ENCODE results near the gene PLEKHA3.
A peak's percentile ranks its signal among the peaks of the same experiment; 100 is the strongest.
"Not testable (repeated sequence)": the region's sequence is repeated elsewhere in the genome, so short reads cannot be mapped to it uniquely, and the experiment has no call there.

PLEKHA3 gene

DNA sequence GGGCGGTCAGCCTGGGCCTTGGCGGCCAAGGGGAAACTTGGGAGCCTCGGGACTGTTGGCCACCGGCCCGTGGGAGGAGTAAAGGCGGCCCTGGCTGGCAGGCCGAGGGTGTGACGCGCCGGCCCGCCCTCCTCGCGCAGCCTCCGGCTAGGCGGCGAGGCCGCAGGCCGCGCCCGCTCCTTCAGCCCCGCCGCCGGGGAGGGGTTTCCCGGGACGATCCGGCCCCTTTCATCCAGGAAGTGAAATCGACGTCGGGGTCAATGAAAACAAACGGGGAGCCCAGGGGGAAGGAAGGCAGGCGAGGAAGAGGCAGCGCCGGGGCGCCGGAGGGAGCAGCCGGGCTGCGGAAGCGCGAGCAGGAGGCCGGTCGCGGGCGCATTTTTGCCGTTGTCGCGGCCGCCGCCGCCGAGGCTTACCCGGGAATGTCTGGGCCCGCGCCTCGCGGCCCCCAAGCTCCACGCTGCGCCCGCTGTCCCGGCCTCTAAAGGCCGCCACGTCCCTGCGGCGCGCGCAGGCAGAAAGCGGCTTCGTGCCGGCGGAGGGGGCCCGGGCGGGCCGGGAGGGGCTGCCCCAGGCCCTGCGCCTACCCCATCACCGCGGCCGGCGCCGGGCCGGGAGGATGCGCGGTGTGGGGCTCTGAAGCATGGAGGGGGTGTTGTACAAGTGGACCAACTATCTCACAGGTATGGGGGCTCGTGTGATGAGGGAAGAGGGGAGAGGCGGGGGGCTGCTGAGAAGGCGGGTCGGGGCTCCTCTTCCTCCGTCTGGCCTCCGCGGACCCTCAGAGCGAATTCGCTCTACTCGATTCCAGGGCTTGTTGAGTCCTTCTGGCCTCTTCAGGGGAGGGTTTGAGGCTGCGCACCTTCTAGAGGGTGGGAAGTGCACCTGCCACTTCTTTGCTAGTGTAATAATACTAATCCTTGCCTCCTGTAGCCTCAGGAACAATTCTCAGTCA, at the start of gene PLEKHA3:
TSS of gene PLEKHA3 (plus strand) at position 231 of the 955 bp plus-strand sequence. CDS start at position 644, 413 bp downstream.
- DNase-seq: peak; percentile 70

GRCh38 chr2:178436662-178437061, 43.6 kb upstream of the PLEKHA3 start:
- DNase-seq: no peak

DNA sequence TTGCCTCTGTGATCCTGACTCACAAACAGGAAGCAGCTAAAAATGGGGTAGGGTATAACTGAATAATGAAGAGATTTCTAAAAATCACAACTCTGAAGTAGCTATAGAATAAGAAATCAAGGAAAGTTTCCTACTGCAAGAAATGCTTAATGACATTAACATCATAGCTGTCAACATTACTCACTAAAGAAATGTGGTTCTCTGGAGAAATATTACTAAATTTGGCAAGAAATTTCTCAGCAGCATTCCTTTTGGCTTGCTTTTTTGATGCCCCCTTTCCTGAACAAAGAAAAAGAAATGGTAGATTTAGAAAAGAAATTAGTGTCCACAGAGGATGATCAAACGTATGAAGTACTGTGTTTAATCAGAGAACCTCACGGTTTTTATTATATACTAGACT, 38.8 kb upstream of the PLEKHA3 start:
- no peak for DNase-seq

GRCh38 chr2:178448968-178449661, 31.1 kb upstream of the PLEKHA3 start:
- DNase-seq: no peak

GRCh38 chr2:178449700-178450523, 30.3 kb upstream of the PLEKHA3 start:
- no peak for DNase-seq

GRCh38 chr2:178450524-178450773, 29.8 kb upstream of the PLEKHA3 start:
- DNase-seq: peak; percentile 85

GRCh38 chr2:178450774-178451525, 29.3 kb upstream of the PLEKHA3 start, which contains the start of the genes PJVK and PRKRA:
Gene PJVK (plus strand): TSS chr2:178451378. CDS start chr2:178453410, 2,032 bp downstream.
Gene PRKRA (minus strand): TSS chr2:178451175. CDS start chr2:178451030, 145 bp downstream.
- peak; percentile 95 for DNase-seq

DNA sequence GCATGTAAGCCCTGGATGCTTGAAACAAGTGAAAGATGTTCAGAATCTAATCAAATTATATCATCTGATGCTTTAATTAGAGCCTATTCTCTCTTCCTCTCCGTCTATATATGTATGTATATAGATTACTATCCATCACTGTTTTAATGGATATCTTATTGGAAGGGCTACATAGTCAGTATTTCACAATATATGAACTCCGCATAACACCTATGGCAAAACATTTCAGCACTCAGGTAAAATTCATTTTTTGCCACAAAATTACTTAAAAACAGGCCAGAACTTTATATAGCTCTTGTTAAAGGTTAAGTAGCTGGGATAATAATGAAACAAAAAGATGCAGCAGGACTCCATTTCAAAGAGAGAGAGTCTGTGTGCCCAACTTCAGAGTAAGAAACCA, 27.9 kb upstream of the PLEKHA3 start:
- no peak for DNase-seq

DNA sequence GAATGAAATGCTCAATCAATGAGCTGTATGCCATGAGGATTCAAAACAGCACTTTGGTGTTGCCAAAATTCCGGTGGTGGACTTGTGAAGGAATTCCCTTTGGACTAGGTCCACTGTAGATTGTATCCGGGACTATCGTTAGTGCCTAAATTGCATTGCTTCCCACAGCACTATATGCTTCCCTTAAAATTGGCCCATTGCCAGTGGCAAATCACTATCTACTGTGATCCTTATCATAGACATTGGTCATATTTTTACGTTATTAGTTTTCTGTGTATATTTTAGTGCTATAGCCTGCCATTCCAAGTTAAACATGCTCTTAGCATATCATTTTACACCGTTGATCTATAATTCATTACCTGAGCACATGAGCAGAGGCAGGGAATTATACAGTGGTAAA, 27.4 kb upstream of the PLEKHA3 start:
- DNase-seq: no peak

GRCh38 chr2:178455947-178456346, 24.3 kb upstream of the PLEKHA3 start:
- DNase-seq: no peak

GRCh38 chr2:178457390-178457886, 22.8 kb upstream of the PLEKHA3 start:
- no peak for DNase-seq

DNA sequence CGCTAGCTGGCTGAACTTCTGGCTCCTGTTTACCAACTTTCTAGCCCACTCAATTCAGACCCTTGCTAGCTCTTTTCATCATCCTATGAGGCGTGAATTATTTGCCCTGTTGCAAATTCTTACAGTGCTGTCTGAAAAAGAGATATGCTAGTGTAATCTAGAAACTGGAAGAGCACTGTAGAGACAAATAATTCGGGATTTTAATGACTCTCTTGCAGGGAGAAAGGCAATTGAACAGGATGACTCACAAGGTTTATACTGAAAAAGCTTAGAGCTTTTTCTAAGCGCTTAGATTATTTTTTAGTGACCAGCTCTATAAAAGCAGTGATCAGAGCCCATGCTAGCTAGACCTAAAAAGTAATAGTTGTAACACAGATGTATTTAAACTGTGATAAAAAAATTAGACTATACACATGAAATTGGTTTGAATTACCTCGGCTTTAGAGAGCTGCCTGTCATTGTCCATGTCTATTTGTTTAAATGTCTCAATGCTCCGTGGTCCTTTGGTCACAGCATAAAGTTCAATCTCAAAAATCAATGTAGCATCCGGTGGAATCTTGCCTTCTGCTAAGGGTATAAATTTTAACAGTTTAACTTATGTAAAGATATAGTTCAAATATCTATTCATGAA, 10.9 kb upstream of the PLEKHA3 start:
- no peak for DNase-seq

GRCh38 chr2:178471313-178471712, 8.9 kb upstream of the PLEKHA3 start:
- not testable (repeated sequence) for DNase-seq

DNA sequence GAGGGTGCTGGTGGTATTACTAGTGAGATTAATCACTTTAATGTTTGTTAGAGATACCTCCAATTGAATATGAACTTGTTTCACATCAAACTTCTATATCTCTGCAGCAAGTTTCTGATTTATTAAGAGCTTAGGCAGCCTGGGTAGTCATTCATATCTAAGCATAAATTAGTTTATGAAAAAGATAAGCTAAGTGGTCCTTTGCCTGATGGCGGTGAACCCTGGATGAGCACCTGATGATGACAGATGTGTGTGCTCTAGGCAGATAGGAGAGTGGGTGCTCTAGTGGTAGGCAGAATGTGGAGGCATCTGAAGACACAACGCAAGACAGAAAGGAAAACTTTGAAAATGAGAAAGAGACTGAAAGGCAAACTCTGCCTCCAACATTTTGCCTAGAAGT, 6.9 kb upstream of the PLEKHA3 start:
- no peak for DNase-seq

DNA sequence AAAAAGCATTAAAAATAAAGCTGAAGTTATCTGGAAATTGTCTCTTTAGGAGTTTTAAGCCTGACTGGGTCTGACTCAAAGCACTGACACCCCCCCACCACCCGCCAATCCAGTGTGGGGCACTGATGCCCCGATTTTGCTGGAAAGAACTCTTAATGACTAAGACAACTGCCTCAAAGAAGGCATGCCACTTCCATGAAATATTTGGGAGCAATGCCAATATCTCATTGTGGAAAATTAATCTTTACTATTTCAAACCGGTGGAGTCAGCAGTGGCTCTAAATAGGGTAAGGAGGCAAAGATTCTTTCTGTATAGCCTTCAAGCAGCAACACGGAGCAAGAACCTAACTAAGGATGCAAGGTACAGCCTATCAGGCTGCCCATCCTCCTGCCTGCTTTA, 6.3 kb upstream of the PLEKHA3 start:
- DNase-seq: no peak

- DNase-seq: no peak
These were observed 5.7 kb upstream of the PLEKHA3 start for GRCh38 chr2:178474560-178474959.

- no peak for DNase-seq
These were observed 3.8 kb upstream of the PLEKHA3 start for GRCh38 chr2:178476477-178476876.

DNA sequence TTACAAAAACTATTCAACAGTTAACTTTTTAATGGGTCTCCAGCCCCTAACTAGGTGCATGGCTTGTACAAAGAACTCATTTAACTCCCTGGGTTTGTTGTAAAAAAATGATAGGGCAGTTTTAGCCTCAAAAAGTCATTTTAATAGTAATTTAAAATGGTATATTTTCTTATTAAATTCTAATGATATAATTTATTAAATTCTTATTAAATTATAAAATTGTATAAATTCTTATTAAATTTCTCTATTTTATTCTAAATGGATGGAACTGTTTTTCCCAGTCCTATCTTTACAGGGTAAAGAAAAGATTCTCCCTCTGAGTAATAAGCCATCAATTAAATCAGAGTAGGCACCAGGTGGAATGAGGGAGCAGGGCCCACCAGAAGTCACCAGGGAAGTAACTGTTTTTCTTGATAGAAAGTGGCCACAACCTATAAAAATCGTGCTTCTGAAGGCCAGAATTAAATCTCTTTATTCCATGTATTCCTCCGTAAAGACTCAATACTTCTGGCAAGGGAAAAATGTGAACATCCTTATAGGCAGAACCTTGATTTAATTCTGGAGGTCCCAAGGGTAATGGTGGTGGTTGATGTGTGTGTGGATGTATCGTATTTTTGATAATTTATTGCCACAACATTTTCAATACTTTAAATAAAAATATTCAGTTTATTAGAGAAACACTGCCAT, 2.7 kb upstream of the PLEKHA3 start:
- DNase-seq: no peak

GRCh38 chr2:178478130-178478438, 2.2 kb upstream of the PLEKHA3 start:
- DNase-seq: no peak

- DNase-seq: peak; percentile 76
These were observed 1.6 kb upstream of the PLEKHA3 start, which contains the start of gene FKBP7 for GRCh38 chr2:178478439-178479274. Gene FKBP7 (minus strand): TSS chr2:178478600. CDS start chr2:178478499, 101 bp downstream.
